GM23338 (cell line): Measurements from ENCODE around the gene SLC6A13. TPM values are rescaled to one million over a fixed set of nuclear protein-coding genes. Genes with fewer than 3 reads are reported as not detected.
A peak's percentile ranks its signal among the peaks of the same experiment; 100 is the strongest.

Experiments used
- ATAC-seq: fragments of 200-7000 bp; cut with Tn5 transposase; 3 replicates; pipeline ENCODE4 v1.9.1; 2020
- DNase-seq: peaks from one replicate; pipeline ENCODE4 v3.0.0-alpha.2; 2015; ENCODE audit warnings: low spot score
- H2AFZ ChIP-seq: fragments of 200-600 bp; sonication (generic); 2 replicates; pipeline ENCODE4 v1.8.0; 2016; ENCODE audit warnings: antibody characterized with exemption, mild to moderate bottlenecking, moderate library complexity
- H3F3A ChIP-seq: fragments of 200-600 bp; sonication (generic); replicated peaks from 2 replicates; pipeline ENCODE4 v1.8.0; 2017; ENCODE audit warnings: antibody characterized with exemption, mixed run types, low read depth
- H3K27ac ChIP-seq: fragments of 200-600 bp; sonication (generic); 2 replicates; pipeline ENCODE4 v1.6.1; 2016; ENCODE audit warnings: low read depth
- H3K27me3 ChIP-seq: fragments of 200-600 bp; sonication (generic); 2 replicates; pipeline ENCODE4 v1.8.0; 2016; ENCODE audit warnings: mild to moderate bottlenecking, mixed run types, moderate library complexity; ENCODE audit not compliant: insufficient read depth
- H3K36me3 ChIP-seq: fragments of 200-600 bp; sonication (generic); 2 replicates; pipeline ENCODE4 v1.8.0; 2016; ENCODE audit warnings: mild to moderate bottlenecking; ENCODE audit not compliant: insufficient read depth
- H3K4me1 ChIP-seq: fragments of 200-600 bp; sonication (generic); 2 replicates; pipeline ENCODE4 v1.8.0; 2016; ENCODE audit warnings: mild to moderate bottlenecking, moderate library complexity; ENCODE audit not compliant: insufficient read depth
- H3K4me2 ChIP-seq: fragments of 200-600 bp; sonication (generic); 2 replicates; pipeline ENCODE4 v1.7.1; 2017; ENCODE audit warnings: mixed run types
- H3K4me3 ChIP-seq: fragments of 200-600 bp; sonication (generic); 2 replicates; pipeline ENCODE4 v1.6.1; 2016; ENCODE audit warnings: mixed run types
- H3K79me2 ChIP-seq: fragments of 200-600 bp; sonication (generic); replicated peaks from 2 replicates; pipeline ENCODE4 v1.8.0; 2017; ENCODE audit warnings: mild to moderate bottlenecking; ENCODE audit not compliant: insufficient read depth
- H3K9me2 ChIP-seq: fragments of 200-600 bp; sonication (generic); 2 replicates; pipeline ENCODE4 v1.8.0; 2017; ENCODE audit not compliant: insufficient read depth
- H4K20me1 ChIP-seq: fragments of 200-600 bp; sonication (generic); replicated peaks from 2 replicates; pipeline ENCODE4 v1.8.0; 2017; ENCODE audit warnings: mild to moderate bottlenecking; ENCODE audit not compliant: insufficient read depth
- H3K27ac Mint-ChIP-seq: 2 replicates; pipeline ENCODE4 v1.8.0; 2020; ENCODE audit warnings: inconsistent platforms, mild to moderate bottlenecking, moderate library complexity, mixed read lengths
- H3K27me3 Mint-ChIP-seq: 3 replicates; pipeline ENCODE4 v1.8.0; 2022; ENCODE audit warnings: low read depth, mild to moderate bottlenecking, moderate library complexity, mixed read lengths, inconsistent platforms; ENCODE audit not compliant: insufficient read depth, poor library complexity
- H3K36me3 Mint-ChIP-seq: 3 replicates; pipeline ENCODE4 v1.8.0; 2021; ENCODE audit warnings: low read depth, mild to moderate bottlenecking, inconsistent platforms, moderate library complexity, mixed read lengths
- H3K4me1 Mint-ChIP-seq: 3 replicates; pipeline ENCODE4 v1.8.0; 2020; ENCODE audit warnings: mild to moderate bottlenecking, inconsistent platforms, mixed read lengths
- H3K4me3 Mint-ChIP-seq: 3 replicates; pipeline ENCODE4 v1.8.0; 2021; ENCODE audit warnings: moderate library complexity, mild to moderate bottlenecking, inconsistent platforms, mixed read lengths
- H3K9me3 Mint-ChIP-seq: 3 replicates; pipeline ENCODE4 v1.8.0; 2020; ENCODE audit warnings: moderate library complexity, mild to moderate bottlenecking, inconsistent platforms, mixed read lengths
- CREB1 ChIP-seq: fragments of 250-450 bp; sonication (Bioruptor Pico); IDR thresholded peaks from 2 replicates; pipeline ENCODE4 v1.5.0; 2020; ENCODE audit warnings: low read depth, mild to moderate bottlenecking, moderate library complexity
- CTCF ChIP-seq, 2 experiments: fragments of 200-600 bp in 1 of 2; sonication (generic) in 1 of 2; conservative IDR thresholded peaks; 2 replicates each; pipeline versions ENCODE4 v1.5.1 to v1.6.1; 2016 to 2017; ENCODE audit warnings: antibody characterized with exemption in 2 of 2, low read depth in 2 of 2, mild to moderate bottlenecking in 2 of 2, moderate library complexity in 1 of 2
- EZH2 ChIP-seq: fragments of 200-600 bp; sonication (generic); IDR thresholded peaks from one replicate; pipeline ENCODE4 v1.8.0; 2017; ENCODE audit warnings: antibody characterized with exemption, mild to moderate bottlenecking, low read depth; ENCODE audit not compliant: unreplicated experiment
- JUNB ChIP-seq: IDR thresholded peaks from one replicate; pipeline ENCODE4 v1.6.1; 2016; ENCODE audit warnings: antibody characterized with exemption; ENCODE audit not compliant: unreplicated experiment
- NANOG ChIP-seq: IDR thresholded peaks from 2 replicates; pipeline ENCODE4 v1.6.1; 2016; ENCODE audit warnings: antibody characterized with exemption, borderline replicate concordance
- POLR2AphosphoS5 ChIP-seq: IDR thresholded peaks from 2 replicates; pipeline ENCODE4 v1.6.1; 2016; ENCODE audit warnings: antibody characterized with exemption, low read depth
- STAT1 ChIP-seq: IDR thresholded peaks from one replicate; pipeline ENCODE4 v1.6.1; 2016; ENCODE audit warnings: antibody characterized with exemption; ENCODE audit not compliant: unreplicated experiment
- ZNF114 ChIP-seq: fragments of 250-450 bp; sonication (Bioruptor Pico); IDR thresholded peaks from 2 replicates; pipeline ENCODE4 v1.5.0; 2020; ENCODE audit warnings: mild to moderate bottlenecking, moderate library complexity
- ZNF331 ChIP-seq: fragments of 250-450 bp; sonication (Bioruptor Pico); IDR thresholded peaks from 2 replicates; pipeline ENCODE4 v1.5.0; 2020; ENCODE audit warnings: low read depth, mild to moderate bottlenecking, moderate library complexity
- polyA plus RNA-seq: library from polyadenylated mRNA; unstranded; fragments of >200 nt; fragmentation: Nextera tagmentation; extraction: Ambion mirVana; gene quantifications from 2 replicates; pipeline ENCODE4 v1.2.1, GENCODE V29; 2016
- total RNA-seq: library from RNA; depleted of rRNA; stranded (reverse); fragments of >200 nt; shearing (Covaris generic); gene quantifications from 2 replicates; pipeline ENCODE4 v1.2.3, GENCODE V29; 2014
- TF ChIP-seq, protein P1 (sequence below): IDR thresholded peaks from one replicate; pipeline ENCODE4 v1.6.1; 2018; ENCODE audit warnings: antibody characterized with exemption; ENCODE audit not compliant: unreplicated experiment
- TF ChIP-seq, protein P2 (sequence below): IDR thresholded peaks from 2 replicates; pipeline ENCODE4 v1.6.1; 2016; ENCODE audit warnings: antibody characterized with exemption

Gene SLC6A13
- total and polyA plus RNA-seq, 2 experiments from 2014 or later, result not detected

GRCh38 chr12:175759-176158 lies 86.9 kb downstream of the SLC6A13 start:
- peaks cover 49% of the 10 kb centered on the region for H3K4me1 Mint-ChIP-seq

DNA sequence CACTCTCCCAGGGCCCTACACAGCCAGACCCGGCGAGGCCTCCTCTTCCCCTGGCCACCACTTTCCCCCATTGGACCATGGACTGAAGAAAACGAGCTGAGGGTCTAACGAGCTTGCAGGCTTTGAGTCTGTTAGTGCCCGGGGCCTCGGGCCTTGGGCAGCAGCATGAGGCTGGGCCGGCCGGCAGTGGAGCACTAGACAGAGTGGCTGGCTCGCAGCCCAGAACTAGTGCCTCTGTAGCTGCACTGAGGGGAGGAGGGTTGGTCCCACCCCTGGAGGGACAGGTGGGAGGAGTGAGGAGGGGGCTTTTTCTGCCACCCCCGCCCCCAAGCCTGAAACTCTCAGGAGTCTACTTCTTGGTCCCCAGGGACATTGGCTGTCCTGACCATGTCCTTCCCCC lies 87.4 kb downstream of the SLC6A13 start:
- no peaks in the 10 kb centered on the region for H3K27me3 ChIP-seq
- Mint-ChIP-seq H3K27ac (0 out of 2 replicates have a peak overlapping the region, but pooled peaks have one; percentile 52), H3K4me1 (peaks cover 51% of the 10 kb centered on the region)
- no peak for TF ChIP-seq CREB1 (CRISPR knock-in tag)
- TF ChIP-seq STAT1, result no peak
- no peak for TF ChIP-seq CTCF (conservative IDR thresholded peaks at IDR 0.05; ENCODE audit: low read depth in 2 of 2)
- TF ChIP-seq ZNF114, result no peak
- TF ChIP-seq EZH2, result no peak
- no peak for TF ChIP-seq NANOG
- no peak for TF ChIP-seq POLR2AphosphoS5
- TF ChIP-seq, protein P1, sequence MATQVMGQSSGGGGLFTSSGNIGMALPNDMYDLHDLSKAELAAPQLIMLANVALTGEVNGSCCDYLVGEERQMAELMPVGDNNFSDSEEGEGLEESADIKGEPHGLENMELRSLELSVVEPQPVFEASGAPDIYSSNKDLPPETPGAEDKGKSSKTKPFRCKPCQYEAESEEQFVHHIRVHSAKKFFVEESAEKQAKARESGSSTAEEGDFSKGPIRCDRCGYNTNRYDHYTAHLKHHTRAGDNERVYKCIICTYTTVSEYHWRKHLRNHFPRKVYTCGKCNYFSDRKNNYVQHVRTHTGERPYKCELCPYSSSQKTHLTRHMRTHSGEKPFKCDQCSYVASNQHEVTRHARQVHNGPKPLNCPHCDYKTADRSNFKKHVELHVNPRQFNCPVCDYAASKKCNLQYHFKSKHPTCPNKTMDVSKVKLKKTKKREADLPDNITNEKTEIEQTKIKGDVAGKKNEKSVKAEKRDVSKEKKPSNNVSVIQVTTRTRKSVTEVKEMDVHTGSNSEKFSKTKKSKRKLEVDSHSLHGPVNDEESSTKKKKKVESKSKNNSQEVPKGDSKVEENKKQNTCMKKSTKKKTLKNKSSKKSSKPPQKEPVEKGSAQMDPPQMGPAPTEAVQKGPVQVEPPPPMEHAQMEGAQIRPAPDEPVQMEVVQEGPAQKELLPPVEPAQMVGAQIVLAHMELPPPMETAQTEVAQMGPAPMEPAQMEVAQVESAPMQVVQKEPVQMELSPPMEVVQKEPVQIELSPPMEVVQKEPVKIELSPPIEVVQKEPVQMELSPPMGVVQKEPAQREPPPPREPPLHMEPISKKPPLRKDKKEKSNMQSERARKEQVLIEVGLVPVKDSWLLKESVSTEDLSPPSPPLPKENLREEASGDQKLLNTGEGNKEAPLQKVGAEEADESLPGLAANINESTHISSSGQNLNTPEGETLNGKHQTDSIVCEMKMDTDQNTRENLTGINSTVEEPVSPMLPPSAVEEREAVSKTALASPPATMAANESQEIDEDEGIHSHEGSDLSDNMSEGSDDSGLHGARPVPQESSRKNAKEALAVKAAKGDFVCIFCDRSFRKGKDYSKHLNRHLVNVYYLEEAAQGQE, result no peak
- TF ChIP-seq ZNF331 (CRISPR knock-in tag), result no peak
- no peak for TF ChIP-seq JUNB

More at GRCh38 chr12:175759-176158, 86.9 kb downstream of the SLC6A13 start:
- Mint-ChIP-seq H3K36me3 (no peaks in the 10 kb centered on the region; the same call in 2 of the 3 replicates), H3K27me3 (peaks cover 19% of the 10 kb centered on the region), H3K9me3 (no peaks in the 10 kb centered on the region), H3K27ac (no peak overlapping the region), H3K4me3 (no peak overlapping the region)
- Histone ChIP-seq H3F3A (no peaks in the 10 kb centered on the region), H3K36me3 (no peaks in the 10 kb centered on the region; the same call in 1 of the 2 replicates), H4K20me1 (no peaks in the 10 kb centered on the region), H3K27ac (no peak overlapping the region), H3K4me3 (no peak overlapping the region), H3K79me2 (no peaks in the 10 kb centered on the region), H3K4me1 (no peaks in the 10 kb centered on the region; the same call in 1 of the 2 replicates), H3K4me2 (no peak overlapping the region), H3K27me3 (no peaks in the 10 kb centered on the region), H2AFZ (no peak overlapping the region), H3K9me2 (no peaks in the 10 kb centered on the region)
- DNase-seq (no peak), ATAC-seq (no peak)
- TF ChIP-seq, protein P1, result no peak
- TF ChIP-seq, protein P2, sequence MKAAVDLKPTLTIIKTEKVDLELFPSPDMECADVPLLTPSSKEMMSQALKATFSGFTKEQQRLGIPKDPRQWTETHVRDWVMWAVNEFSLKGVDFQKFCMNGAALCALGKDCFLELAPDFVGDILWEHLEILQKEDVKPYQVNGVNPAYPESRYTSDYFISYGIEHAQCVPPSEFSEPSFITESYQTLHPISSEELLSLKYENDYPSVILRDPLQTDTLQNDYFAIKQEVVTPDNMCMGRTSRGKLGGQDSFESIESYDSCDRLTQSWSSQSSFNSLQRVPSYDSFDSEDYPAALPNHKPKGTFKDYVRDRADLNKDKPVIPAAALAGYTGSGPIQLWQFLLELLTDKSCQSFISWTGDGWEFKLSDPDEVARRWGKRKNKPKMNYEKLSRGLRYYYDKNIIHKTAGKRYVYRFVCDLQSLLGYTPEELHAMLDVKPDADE, result no peak
- no peak for TF ChIP-seq CREB1 (CRISPR knock-in tag)

More for the DNA sequence above, 87.4 kb downstream of the SLC6A13 start:
- no peak for DNase-seq
- Histone ChIP-seq H3K4me1 (peaks cover under 1% of the 10 kb centered on the region; the same call in 1 of the 2 replicates), H3F3A (no peaks in the 10 kb centered on the region), H3K9me2 (no peaks in the 10 kb centered on the region), H3K36me3 (no peaks in the 10 kb centered on the region; the same call in 1 of the 2 replicates), H3K79me2 (no peaks in the 10 kb centered on the region), H3K4me3 (no peak overlapping the region), H3K4me2 (no peak overlapping the region), H2AFZ (no peak overlapping the region), H4K20me1 (no peaks in the 10 kb centered on the region), H3K27ac (no peak overlapping the region)
- H3K27me3 Mint-ChIP-seq, result peaks cover 19% of the 10 kb centered on the region
- no peak for ATAC-seq
- H3K36me3 Mint-ChIP-seq, result no peaks in the 10 kb centered on the region; the same call in 2 of the 3 replicates
- no peak overlapping the region for H3K4me3 Mint-ChIP-seq
- H3K9me3 Mint-ChIP-seq, result no peaks in the 10 kb centered on the region
